HG02970 (cell line): ENCODE measurements around the gene AADACL2.

Experiments used
- ATAC-seq: cut with Tn5 transposase; IDR thresholded peaks from one replicate; pipeline ENCODE4 v1.9.1; 2021; ENCODE audit warnings: mild to moderate bottlenecking, moderate library complexity, moderate number of reproducible peaks; ENCODE audit not compliant: unreplicated experiment, low FRiP score

Gene AADACL2

DNA sequence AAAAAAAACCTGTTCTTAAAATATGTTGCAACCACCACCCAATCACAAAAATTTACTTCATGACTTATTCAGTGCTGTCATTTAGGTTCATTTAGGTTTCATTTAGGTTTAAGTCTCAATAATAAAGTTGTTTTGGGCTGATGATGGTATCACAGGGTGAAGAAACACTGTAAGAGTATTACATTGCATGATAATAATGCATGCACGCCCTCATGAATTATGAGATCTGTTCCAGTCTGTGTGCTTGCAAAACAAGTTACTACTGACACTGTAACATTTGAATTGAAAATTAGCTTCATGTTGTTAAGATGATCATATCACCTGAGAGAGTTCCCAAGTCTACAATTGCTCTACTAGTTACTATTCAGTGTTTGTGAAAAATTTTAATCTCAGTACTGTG, at the start of gene AADACL2:
TSS of gene AADACL2 (plus strand) at position 315 of the 400 bp plus-strand sequence. CDS start 109 bp downstream, outside the sequence.
- ATAC-seq: no peak

- no peak for ATAC-seq
Observed at GRCh38 chr3:151684094-151684493, 49.6 kb upstream of the AADACL2 start.

- no peak for ATAC-seq
Observed at GRCh38 chr3:151686257-151686656, 47.5 kb upstream of the AADACL2 start.

DNA sequence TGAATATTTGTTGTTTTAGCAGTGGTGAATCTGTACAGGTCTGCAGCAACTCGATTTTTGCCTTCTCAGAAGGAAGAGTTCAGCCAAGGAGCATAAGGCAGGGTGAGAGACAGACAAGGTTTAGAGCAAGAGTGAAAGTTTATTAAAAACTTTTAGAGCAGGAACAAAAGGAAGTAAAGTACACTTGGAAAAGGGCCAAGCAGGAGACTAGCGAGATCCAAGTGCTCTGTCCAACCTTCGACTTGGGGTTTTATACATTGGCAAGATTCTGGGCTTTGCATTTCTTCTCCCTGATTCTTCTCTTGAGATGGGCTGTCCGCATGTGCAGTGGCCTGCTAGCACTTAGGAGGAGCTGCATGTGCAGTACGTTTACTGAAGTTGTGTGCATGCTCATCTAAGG, 46.7 kb upstream of the AADACL2 start:
- no peak for ATAC-seq

GRCh38 chr3:151688571-151688970, 45.2 kb upstream of the AADACL2 start:
- ATAC-seq: no peak

GRCh38 chr3:151690645-151691044, 43.1 kb upstream of the AADACL2 start:
- no peak for ATAC-seq

GRCh38 chr3:151697496-151697895, 36.2 kb upstream of the AADACL2 start:
- ATAC-seq: no peak

DNA sequence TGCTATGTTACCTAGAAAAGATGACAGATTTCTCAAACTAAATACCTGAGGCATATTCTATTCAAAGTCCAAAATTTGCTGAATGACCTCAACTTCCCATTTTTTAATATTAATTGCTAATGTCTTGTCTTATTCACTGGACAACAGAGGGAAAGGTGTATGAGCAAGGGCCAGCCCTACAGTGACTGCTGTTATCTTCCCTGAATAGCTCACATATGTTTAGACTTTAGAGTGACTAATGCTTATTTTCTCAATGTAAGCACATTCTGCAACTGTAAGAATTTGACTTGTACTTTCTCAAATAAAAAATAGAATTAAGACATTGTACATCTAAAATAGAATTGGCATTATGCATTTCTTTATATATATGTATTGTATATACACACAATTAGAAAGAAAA, 26.5 kb upstream of the AADACL2 start:
- no peak for ATAC-seq

DNA sequence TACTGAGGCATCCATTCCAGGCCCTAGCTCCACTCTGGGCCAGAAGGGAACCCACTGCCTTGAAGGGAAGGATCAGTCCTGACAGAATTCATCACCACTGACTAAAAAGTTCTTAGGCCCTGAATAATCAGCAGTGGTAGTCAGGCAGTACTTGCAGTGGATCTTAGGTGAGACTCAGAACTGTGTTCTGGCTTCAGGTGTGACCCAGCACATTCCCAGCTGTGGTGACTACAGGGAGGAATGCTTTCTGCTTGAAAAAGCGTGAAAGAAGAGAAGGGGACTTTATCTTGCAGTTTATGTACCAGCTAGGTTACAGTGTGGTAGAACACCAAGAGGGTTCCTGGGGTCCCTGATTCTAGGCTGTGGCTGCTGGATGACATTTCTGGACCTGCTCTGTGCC, 24.9 kb upstream of the AADACL2 start:
- ATAC-seq: no peak

DNA sequence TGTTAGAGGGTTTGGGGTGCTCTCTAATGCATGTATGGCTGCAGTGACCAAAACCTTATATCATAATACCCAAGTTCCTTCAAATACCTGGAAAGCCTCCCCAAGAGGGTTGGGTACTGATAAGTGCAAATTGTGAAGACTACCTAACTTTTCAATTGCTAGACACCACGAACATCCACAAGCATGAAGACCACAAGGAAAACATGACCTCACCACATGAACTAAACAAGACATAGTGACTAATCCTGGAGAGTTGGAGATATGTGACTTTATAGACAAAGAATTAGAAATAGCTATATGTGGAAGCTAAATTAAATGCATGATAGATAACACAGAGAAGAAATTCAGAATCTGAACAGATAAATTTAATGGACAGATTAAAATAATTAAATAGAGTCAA, 23.9 kb upstream of the AADACL2 start:
- ATAC-seq: no peak

- ATAC-seq: no peak
Observed at GRCh38 chr3:151721294-151721693, 12.4 kb upstream of the AADACL2 start.

- no peak for ATAC-seq
Observed at GRCh38 chr3:151722856-151723255, 10.9 kb upstream of the AADACL2 start.

DNA sequence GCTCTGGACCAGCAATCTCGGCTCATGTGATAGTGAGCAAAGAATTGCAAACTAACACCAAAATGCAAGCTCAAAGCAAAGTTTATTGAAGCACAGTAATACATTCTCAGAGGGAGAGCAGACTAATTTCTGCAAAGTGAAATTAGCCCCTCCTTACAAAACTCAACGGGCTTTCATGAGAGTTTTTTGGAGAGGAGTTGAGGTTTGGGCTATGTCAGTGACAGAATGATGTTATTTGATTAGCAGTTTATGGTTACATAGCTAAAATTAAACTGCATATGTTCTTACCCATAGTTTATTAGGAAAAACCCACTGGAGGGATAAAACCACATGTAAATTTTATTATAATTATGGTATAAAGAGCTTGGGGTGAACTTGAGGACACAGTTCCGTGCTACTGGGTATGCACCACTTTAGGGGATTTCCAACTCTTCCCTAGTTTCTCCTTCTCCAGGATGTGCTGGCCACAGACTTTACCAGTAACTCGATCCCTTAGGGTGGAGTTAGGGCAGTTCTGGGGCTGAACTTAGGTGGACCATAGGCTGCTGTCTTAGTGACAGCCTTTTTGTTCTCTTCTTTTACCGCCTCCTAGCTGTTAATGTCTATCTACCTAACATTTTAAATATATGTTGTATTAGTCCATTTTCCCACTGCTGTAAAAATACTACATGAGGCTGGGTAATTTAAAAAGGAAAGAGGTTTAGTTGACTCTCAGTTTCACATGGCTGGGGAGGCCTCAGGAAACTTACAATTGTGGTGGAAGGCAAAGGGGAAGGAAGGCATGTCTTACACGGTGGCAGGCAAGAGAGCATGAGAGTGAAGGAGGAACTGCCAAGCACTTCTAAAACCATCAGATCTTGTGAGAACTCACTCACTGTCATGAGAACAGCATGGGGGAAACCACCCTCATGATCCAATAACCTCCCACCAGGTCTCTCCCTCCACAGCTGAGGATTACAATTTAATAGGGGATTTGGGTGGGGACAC, 8.9 kb upstream of the AADACL2 start:
- no peak for ATAC-seq

- no peak for ATAC-seq
Observed at GRCh38 chr3:151726016-151726415, 7.7 kb upstream of the AADACL2 start.

GRCh38 chr3:151732861-151733260, 866 bp upstream of the AADACL2 start:
- ATAC-seq: no peak

GRCh38 chr3:151740581-151740980, 6.9 kb downstream of the AADACL2 start:
- ATAC-seq: no peak

DNA sequence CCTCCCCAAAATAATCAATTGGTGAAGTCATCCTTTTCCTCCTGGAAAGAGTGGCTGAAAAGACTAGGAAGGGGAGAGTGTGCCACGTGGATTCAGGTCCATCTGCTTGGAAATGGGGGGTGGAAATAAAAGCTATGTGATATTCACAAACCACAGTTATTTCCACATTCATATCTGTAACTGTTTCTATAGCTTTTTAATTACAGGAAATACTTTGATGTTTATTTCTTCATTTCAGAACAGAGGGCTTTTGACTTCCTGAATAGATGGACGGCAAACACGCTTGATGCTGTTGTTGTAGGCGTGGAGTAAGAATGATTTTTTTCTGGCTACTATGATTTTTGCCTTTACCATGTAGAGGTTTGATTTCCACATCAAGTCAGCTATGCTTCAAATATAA, 10.1 kb downstream of the AADACL2 start:
- ATAC-seq: no peak

GRCh38 chr3:151750181-151750580, 16.5 kb downstream of the AADACL2 start:
- ATAC-seq: no peak

DNA sequence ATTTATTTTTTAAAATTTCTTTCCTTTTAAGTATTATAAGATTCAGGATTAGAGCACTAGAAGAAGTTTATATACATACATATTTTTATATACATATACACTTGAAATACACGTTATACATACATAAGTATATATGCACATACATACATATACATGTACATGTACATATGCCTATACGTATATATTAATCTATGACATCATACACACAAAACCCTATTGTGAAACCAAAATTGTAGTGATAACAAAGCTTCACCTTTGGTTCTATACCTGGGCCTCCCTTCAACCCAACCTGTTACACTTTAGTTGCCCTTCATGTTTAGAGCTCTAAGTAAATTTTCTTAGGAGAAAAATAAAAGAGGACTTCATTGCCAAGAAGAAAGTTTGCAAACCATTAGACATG, 17.0 kb downstream of the AADACL2 start:
- no peak for ATAC-seq

DNA sequence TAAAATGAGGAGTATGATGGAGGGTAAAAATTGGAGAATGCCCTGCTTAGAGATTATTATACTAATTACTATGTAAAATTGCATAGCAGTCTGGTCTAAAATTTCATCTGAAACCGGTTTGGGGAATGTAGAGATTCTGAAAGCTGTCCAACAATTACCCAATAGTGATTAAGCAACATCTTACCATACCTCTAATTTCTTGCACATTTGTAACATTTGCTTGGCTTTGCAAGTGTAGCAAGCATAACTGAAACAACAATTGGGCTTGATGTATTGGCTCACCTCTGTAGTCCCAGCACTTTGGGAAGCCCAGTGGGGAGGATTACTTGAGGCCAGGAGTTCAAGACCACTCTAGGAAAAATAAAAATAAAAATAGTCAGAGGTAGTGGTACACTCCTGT, 17.4 kb downstream of the AADACL2 start:
- no peak for ATAC-seq

- ATAC-seq: no peak
Observed at GRCh38 chr3:151753846-151754245, 20.1 kb downstream of the AADACL2 start.

DNA sequence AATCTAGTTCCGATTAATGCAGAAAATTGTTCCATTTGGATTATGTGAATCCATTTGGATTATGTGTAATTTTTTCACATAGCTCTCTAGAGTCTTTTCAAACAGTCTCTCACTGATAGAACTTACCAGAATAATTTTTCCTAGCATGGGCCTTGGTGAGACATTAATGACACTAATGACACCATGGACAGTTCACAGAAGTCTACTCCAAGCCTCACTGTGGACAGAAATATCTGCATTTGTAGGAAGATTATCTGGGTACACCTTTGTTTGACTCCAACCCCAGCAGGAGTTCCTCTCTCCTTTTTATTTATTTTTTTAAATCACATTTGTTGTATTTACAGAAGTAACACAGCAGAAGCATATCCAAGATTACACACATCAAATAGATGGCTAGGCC, 27.9 kb downstream of the AADACL2 start:
- no peak for ATAC-seq
